ENCODE measurements around the gene CNMD.
A peak's percentile ranks its signal among the peaks of the same experiment; 100 is the strongest.
"Not testable (repeated sequence)": the region's sequence is repeated elsewhere in the genome, so short reads cannot be mapped to it uniquely, and the experiment has no call there.

CNMD gene

GRCh38 chr13:52744842-52745375, 5.3 kb upstream of the CNMD start:
- no peak for DNase-seq (ENCODE audit: extremely low read depth in 1 of 2, low read depth in 1 of 2)

- DNase-seq (ENCODE audit: extremely low read depth in 1 of 2, low read depth in 1 of 2) = no peak
Observed at GRCh38 chr13:52743988-52744387, 4.4 kb upstream of the CNMD start.

- DNase-seq (ENCODE audit: extremely low read depth in 1 of 2, low read depth in 1 of 2) = no peak
Observed at GRCh38 chr13:52743569-52743968, 3.9 kb upstream of the CNMD start.

- DNase-seq (ENCODE audit: extremely low read depth in 1 of 2, low read depth in 1 of 2) = peak; percentile 1 to 20
Observed at GRCh38 chr13:52738719-52739467, 727 bp downstream of the CNMD start.

- no peak for DNase-seq (ENCODE audit: extremely low read depth in 1 of 2, low read depth in 1 of 2)
Observed at GRCh38 chr13:52737965-52738364, 1.7 kb downstream of the CNMD start.

GRCh38 chr13:52737451-52737850, 2.2 kb downstream of the CNMD start:
- no peak for DNase-seq (ENCODE audit: extremely low read depth in 1 of 2, low read depth in 1 of 2)

- no peak for DNase-seq (ENCODE audit: extremely low read depth in 1 of 2, low read depth in 1 of 2)
Observed at GRCh38 chr13:52736891-52737290, 2.7 kb downstream of the CNMD start.

- no peak for DNase-seq (ENCODE audit: extremely low read depth in 1 of 2, low read depth in 1 of 2)
Observed at GRCh38 chr13:52734075-52734623, 5.5 kb downstream of the CNMD start.

- DNase-seq (ENCODE audit: extremely low read depth in 1 of 2, low read depth in 1 of 2) = no peak
Observed at GRCh38 chr13:52726258-52726657, 13.4 kb downstream of the CNMD start.

- DNase-seq (ENCODE audit: extremely low read depth in 1 of 2, low read depth in 1 of 2) = no peak
Observed at GRCh38 chr13:52725302-52725701, 14.3 kb downstream of the CNMD start.

- no peak for DNase-seq (ENCODE audit: extremely low read depth in 1 of 2, low read depth in 1 of 2)
Observed at GRCh38 chr13:52723181-52723580, 16.4 kb downstream of the CNMD start.

GRCh38 chr13:52721356-52721755, 18.3 kb downstream of the CNMD start:
- not testable (repeated sequence) for DNase-seq (ENCODE audit: extremely low read depth in 1 of 2, low read depth in 1 of 2)

- DNase-seq (ENCODE audit: extremely low read depth in 1 of 2, low read depth in 1 of 2) = not testable (repeated sequence)
Observed at GRCh38 chr13:52720904-52721303, 18.7 kb downstream of the CNMD start.

- DNase-seq (ENCODE audit: extremely low read depth in 1 of 2, low read depth in 1 of 2) = no peak
Observed at GRCh38 chr13:52713894-52714293, 25.7 kb downstream of the CNMD start.

- DNase-seq (ENCODE audit: extremely low read depth in 1 of 2, low read depth in 1 of 2) = no peak
Observed at GRCh38 chr13:52712385-52712784, 27.2 kb downstream of the CNMD start.

GRCh38 chr13:52711286-52711685, 28.3 kb downstream of the CNMD start:
- DNase-seq (ENCODE audit: extremely low read depth in 1 of 2, low read depth in 1 of 2) = no peak

- DNase-seq (ENCODE audit: extremely low read depth in 1 of 2, low read depth in 1 of 2) = not testable (repeated sequence)
Observed at GRCh38 chr13:52708266-52708665, 31.4 kb downstream of the CNMD start.

GRCh38 chr13:52707375-52707774, 32.2 kb downstream of the CNMD start:
- DNase-seq (ENCODE audit: extremely low read depth in 1 of 2, low read depth in 1 of 2) = no peak

- DNase-seq (ENCODE audit: extremely low read depth in 1 of 2, low read depth in 1 of 2) = no peak
Observed at GRCh38 chr13:52706081-52706480, 33.5 kb downstream of the CNMD start.

- DNase-seq (ENCODE audit: extremely low read depth in 1 of 2, low read depth in 1 of 2) = no peak
Observed at GRCh38 chr13:52703482-52703881, 36.1 kb downstream of the CNMD start.

- no peak for DNase-seq (ENCODE audit: extremely low read depth in 1 of 2, low read depth in 1 of 2)
Observed at GRCh38 chr13:52701728-52702465, 37.7 kb downstream of the CNMD start.

GRCh38 chr13:52696566-52696965, 43.1 kb downstream of the CNMD start:
- DNase-seq (ENCODE audit: extremely low read depth in 1 of 2, low read depth in 1 of 2) = no peak
